GM20000 (cell line): ENCODE data around the gene DGKG.

Experiments used
- DNase-seq: peaks from one replicate; pipeline ENCODE4 v3.0.0; 2012; ENCODE audit warnings: low spot score
- TF ChIP-seq, protein P1 (sequence below): IDR thresholded peaks from 2 replicates; pipeline ENCODE4 v1.5.1; 2012; ENCODE audit warnings: mild to moderate bottlenecking, control low read depth; ENCODE audit errors: extremely low read depth, missing control alignments

Gene DGKG

DNA sequence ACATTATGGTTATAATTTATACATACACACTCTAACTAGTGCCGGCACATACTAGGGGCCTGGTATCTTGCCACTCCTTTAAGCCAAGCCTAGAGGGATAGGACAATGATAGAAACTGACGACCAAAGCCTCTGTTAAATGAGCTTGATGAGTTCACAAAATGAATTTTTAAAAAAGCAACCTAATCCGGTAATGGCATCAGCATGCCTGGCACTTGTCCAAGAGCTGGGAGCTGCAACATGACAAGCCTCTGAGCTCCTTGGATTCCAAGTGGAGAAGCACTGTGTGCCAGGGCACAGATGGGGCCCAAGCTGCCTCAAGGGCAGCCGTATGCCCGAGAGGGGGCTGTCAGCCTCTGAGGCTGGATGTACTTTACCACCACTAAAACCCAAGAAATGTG lies 262.9 kb downstream of the DGKG start:
- DNase-seq = no peak
- TF ChIP-seq, protein P1, sequence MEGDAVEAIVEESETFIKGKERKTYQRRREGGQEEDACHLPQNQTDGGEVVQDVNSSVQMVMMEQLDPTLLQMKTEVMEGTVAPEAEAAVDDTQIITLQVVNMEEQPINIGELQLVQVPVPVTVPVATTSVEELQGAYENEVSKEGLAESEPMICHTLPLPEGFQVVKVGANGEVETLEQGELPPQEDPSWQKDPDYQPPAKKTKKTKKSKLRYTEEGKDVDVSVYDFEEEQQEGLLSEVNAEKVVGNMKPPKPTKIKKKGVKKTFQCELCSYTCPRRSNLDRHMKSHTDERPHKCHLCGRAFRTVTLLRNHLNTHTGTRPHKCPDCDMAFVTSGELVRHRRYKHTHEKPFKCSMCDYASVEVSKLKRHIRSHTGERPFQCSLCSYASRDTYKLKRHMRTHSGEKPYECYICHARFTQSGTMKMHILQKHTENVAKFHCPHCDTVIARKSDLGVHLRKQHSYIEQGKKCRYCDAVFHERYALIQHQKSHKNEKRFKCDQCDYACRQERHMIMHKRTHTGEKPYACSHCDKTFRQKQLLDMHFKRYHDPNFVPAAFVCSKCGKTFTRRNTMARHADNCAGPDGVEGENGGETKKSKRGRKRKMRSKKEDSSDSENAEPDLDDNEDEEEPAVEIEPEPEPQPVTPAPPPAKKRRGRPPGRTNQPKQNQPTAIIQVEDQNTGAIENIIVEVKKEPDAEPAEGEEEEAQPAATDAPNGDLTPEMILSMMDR = no peak

DNA sequence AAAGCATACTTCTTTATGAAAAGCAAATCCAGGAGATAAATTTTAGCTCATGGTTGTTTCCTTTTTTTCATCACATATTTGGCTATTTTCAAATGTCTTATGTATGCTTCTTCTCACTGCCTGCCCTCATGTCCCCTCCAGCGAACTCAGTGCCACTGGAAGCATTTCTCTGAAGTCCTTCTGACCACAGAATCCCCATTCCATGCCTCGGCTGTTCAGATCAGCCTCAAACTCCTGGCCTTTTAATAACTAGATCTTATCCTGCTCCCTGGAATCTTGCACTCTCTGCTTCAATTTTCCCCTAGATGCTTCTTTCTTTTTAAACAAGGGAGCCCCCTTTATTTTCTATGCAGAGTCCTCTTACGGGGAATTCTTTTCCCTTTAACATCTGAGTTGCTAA lies 263.3 kb downstream of the DGKG start:
- no peak for DNase-seq
- TF ChIP-seq, protein P1 = no peak

DNA sequence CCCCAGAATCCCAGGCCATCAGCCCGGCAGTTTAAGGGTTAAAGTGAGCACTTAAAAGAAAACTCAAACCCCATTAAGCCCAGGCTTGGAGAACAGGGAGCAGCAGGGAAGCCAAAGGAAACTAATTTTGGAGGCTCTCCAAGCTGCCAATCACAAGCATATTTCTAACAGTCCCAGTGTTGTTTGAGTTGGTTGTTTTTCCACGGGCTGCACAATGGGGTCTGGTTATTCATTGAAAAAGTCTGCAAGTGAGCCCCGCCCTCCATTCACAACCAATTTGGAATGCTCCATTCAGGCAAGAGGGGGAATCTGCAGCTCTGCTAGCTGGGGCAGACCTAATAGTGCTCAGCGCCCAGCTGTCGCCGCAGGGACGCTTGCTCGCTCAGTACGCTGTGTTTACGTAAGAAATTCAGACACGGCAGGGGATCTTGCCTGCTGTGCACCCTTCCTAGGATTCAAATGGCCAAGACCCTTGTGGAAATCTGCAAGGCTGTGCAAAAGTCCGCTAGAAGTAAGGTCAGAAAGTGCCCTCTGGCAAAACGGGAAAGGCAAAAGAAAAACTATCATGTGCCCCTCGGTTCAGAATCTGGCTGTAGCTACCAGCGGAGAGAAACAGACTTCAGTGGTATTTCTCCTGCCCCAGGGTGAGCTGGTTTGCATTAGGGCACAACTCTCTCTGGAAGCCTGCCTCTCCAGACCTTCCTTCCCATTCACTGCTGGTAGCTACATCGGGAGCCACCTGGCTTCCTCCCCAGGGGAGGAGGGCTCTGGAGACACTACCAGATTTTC lies 264.2 kb downstream of the DGKG start:
- TF ChIP-seq, protein P1 = no peak
- DNase-seq = no peak

DNA sequence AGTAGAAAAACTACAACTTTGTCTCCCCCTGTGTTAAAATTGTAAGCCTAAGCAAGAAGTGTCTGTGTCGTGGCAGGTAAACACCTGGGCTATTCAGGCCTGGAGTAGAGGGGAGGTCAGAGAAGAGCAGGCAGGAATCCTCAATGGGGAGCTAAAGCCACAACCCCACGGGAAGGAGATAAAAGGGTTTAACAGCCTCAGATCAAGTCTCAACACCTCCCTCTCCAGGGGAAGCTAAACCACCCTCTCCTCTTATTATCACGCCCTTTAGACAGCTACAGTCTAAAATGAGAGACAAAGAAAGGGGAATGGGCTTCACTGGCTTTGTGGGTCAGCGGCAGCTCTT lies 264.7 kb downstream of the DGKG start:
- no peak for DNase-seq
- TF ChIP-seq, protein P1 = no peak
